ENCODE data around the gene STK32B.

- TF ChIP-seq CTCF (IDR thresholded peaks at IDR 0.05) (no peak), BHLHE40 (IDR thresholded peaks at IDR 0.05; ENCODE audit: low read depth, low read length) (no peak), MYC (IDR thresholded peaks at IDR 0.05; ENCODE audit: borderline replicate concordance, low read length) (no peak), PHF8 (IDR thresholded peaks at IDR 0.05; ENCODE audit: borderline replicate concordance, low read depth) (no peak)
- TF ChIP-seq, protein P1, sequence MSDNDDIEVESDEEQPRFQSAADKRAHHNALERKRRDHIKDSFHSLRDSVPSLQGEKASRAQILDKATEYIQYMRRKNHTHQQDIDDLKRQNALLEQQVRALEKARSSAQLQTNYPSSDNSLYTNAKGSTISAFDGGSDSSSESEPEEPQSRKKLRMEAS (IDR thresholded peaks at IDR 0.05), result no peak
Measured at GRCh38 chr4:5471691-5472090, 420.4 kb downstream of the STK32B start.

Measured in A549 (cell line).